ENCODE measurements around the gene PLP1.

PLP1 gene

DNA sequence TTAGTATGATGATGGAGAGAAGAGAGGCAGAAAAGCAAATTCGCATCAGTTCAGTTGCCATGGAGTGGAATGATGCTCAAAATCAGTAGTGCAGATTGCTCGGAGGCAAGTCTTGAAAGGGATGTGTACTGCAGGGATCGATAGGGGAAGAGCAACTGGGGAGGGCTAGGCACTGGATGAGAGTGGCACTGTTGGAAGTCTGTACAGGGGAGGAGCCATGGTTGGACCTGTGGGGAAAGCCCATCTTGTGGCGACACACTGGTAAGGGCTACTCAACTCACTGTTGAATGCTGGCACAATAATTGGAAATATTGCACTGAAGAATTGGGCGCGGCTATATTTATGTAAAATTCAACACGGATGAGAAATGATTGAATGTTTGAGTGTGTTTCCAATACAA, 54.2 kb downstream of the PLP1 start:
- no peak for DNase-seq (ENCODE audit: low read depth)

DNA sequence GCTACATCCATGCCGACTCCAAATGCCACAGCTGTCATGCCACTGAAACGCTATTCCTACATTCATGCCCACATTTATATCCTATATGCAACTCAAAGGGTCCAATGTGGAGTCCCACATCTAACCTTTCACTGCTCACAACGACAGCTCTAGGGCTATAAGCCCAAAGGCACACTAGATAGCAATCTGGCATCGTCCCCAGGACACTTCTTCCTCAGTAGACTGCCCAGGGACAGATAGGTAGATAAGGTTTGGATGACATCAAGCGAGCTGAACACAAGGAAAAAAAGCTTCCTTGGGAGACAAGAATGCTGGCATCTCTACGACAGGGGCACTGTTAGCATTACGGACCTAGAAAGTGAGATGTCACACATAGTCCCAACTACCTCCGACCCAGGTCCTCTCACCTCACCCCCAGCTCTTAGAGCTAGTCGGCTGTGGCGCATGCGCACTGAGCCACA, 54.7 kb downstream of the PLP1 start:
- no peak for DNase-seq (ENCODE audit: low read depth)

DNA sequence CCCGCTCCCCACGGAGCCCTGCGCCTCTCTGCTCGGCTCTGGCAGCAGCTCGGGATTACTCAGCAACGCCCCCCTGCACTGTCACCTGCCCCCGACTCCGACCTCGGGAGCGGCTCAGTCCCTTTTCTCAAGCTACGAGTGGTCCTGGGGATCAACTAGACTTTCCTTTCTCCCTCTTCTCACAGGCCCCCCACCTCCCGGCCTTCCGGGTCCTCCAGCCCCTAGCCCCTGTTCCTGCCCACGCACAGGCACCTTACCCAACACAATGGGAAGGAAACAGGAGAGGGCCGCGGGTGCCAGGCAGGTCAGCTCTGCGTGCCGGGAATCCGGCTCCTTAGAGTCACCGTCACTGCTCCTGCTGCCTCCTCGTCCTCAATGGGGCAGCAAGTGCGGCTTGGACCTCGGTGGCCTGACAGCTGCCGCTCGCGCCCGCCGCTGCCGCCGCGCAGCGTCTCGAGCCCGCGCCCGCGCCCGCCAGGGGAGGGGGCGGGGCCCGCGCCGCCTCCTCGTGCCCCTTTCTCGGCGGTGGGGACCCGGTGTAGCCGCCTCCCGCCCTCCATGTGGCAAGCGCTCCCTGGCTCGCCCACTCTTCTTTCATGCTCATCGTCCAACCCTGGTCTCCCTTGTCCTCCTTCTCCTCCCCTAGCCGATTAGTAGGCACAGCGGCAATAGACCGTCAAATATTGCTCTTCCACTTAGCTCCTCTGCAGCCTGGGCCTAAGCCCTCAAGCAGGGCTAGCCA, 55.3 kb downstream of the PLP1 start, which contains the start of gene RAB9B:
Gene RAB9B (minus strand): TSS at position 455 of the 742 bp plus-strand sequence. CDS start 6,473 bp downstream, outside the sequence.
- DNase-seq (ENCODE audit: low read depth) = peak; percentile 18

DNA sequence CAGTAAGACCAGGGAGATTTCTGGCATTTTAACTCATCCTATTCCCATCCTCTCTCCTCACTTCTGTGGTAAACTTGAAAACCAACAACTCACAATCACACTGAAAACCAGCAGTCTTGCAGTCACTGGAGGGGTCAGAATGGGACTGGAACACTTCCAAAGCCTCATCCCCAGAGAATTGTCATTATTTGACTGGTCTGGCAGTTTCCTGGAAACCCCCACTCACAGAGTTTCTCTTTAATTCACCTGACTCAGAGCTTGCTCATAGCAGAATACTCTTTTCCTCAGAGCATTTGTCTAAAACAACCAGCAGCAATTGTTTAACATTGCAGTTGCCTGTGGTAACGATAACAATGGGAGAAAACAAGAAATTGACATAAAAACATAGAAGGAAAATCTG, 62.8 kb downstream of the PLP1 start:
- DNase-seq (ENCODE audit: low read depth) = no peak

All from stimulated activated CD8-positive, alpha-beta memory T cell treated with anti-CD3 and anti-CD28 coated beads, Interleukin-15, amount 100 ng/mL, for 24 hours (primary cell).